RWPE2 (cell line): ENCODE results near the gene DSCAML1.

ENCODE experiments used
- ATAC-seq: fragments of 200-7000 bp; cut with Tn5 transposase; 3 replicates; pipeline ENCODE4 v1.9.1; 2021; ENCODE audit warnings: low read depth
- DNase-seq: peaks from one replicate; pipeline ENCODE4 v3.0.0-alpha.2; 2020; ENCODE audit warnings: low spot score
- H3K27ac ChIP-seq: fragments of 450-650 bp; 2 replicates; pipeline ENCODE4 v1.5.1; 2017; ENCODE audit warnings: mild to moderate bottlenecking; ENCODE audit not compliant: poor library complexity, severe bottlenecking
- H3K27me3 ChIP-seq: fragments of 250-450 bp; sonication (Bioruptor Pico); 2 replicates; pipeline ENCODE4 v1.5.1; 2021; ENCODE audit warnings: mild to moderate bottlenecking, moderate library complexity; ENCODE audit not compliant: insufficient read depth, poor library complexity, severe bottlenecking
- H3K36me3 ChIP-seq: fragments of 250-450 bp; sonication (Bioruptor Pico); 2 replicates; pipeline ENCODE4 v1.5.1; 2020; ENCODE audit warnings: low read depth, mild to moderate bottlenecking, moderate library complexity
- H3K4me1 ChIP-seq: fragments of 250-450 bp; sonication (Bioruptor Pico); 2 replicates; pipeline ENCODE4 v1.5.1; 2021; ENCODE audit warnings: mild to moderate bottlenecking, moderate library complexity; ENCODE audit not compliant: insufficient read depth, poor library complexity, severe bottlenecking
- H3K4me3 ChIP-seq: fragments of 250-450 bp; sonication (Bioruptor Pico); 2 replicates; pipeline ENCODE4 v1.5.1; 2021; ENCODE audit warnings: mild to moderate bottlenecking, moderate library complexity; ENCODE audit not compliant: severe bottlenecking
- H3K9me3 ChIP-seq: fragments of 250-450 bp; sonication (Bioruptor Pico); 2 replicates; pipeline ENCODE4 v1.5.1; 2021; ENCODE audit warnings: mild to moderate bottlenecking, moderate library complexity; ENCODE audit not compliant: severe bottlenecking
- CTCF ChIP-seq: fragments of 450-650 bp; IDR thresholded peaks from one replicate; pipeline ENCODE4 v1.5.1; 2017; ENCODE audit warnings: mild to moderate bottlenecking, moderate library complexity; ENCODE audit not compliant: poor library complexity, severe bottlenecking

The DSCAML1 gene

GRCh38 chr11:117632306-117632705 lies 164.7 kb downstream of the DSCAML1 start:
- Histone ChIP-seq H3K9me3 (no peaks in the 10 kb centered on the region), H3K4me1 (no peaks in the 10 kb centered on the region), H3K27ac (no peak overlapping the region), H3K36me3 (no peaks in the 10 kb centered on the region), H3K4me3 (no peak overlapping the region), H3K27me3 (no peaks in the 10 kb centered on the region)
- ATAC-seq (no peak), DNase-seq (no peak)
- no peak for TF ChIP-seq CTCF

- peaks cover 4% of the 10 kb centered on the region for H3K27me3 ChIP-seq
- no peaks in the 10 kb centered on the region for H3K9me3 ChIP-seq
- H3K36me3 ChIP-seq = no peaks in the 10 kb centered on the region
- no peak overlapping the region for H3K27ac ChIP-seq
- no peak for DNase-seq
- H3K4me3 ChIP-seq = no peak overlapping the region
- no peak for ATAC-seq
- H3K4me1 ChIP-seq = no peaks in the 10 kb centered on the region
- TF ChIP-seq CTCF = no peak
Measured at GRCh38 chr11:117631336-117632140, 165.5 kb downstream of the DSCAML1 start.

GRCh38 chr11:117629891-117630538 lies 167.0 kb downstream of the DSCAML1 start:
- peaks cover 4% of the 10 kb centered on the region for H3K27me3 ChIP-seq
- ATAC-seq (no peak), DNase-seq (no peak)
- no peaks in the 10 kb centered on the region for H3K4me1 ChIP-seq
- no peaks in the 10 kb centered on the region for H3K36me3 ChIP-seq
- no peak overlapping the region for H3K27ac ChIP-seq
- TF ChIP-seq CTCF = no peak
- H3K4me3 ChIP-seq = no peak overlapping the region
- H3K9me3 ChIP-seq = no peaks in the 10 kb centered on the region

- DNase-seq (no peak), ATAC-seq (no peak)
- peaks cover 4% of the 10 kb centered on the region for H3K27me3 ChIP-seq
- H3K4me3 ChIP-seq = no peak overlapping the region
- H3K4me1 ChIP-seq = no peaks in the 10 kb centered on the region
- TF ChIP-seq CTCF = no peak
- no peak overlapping the region for H3K27ac ChIP-seq
- no peaks in the 10 kb centered on the region for H3K36me3 ChIP-seq
- H3K9me3 ChIP-seq = no peaks in the 10 kb centered on the region
Measured at GRCh38 chr11:117629146-117629545, 167.9 kb downstream of the DSCAML1 start.

GRCh38 chr11:117627259-117627658 lies 169.8 kb downstream of the DSCAML1 start:
- peaks cover 4% of the 10 kb centered on the region for H3K27me3 ChIP-seq
- no peak for TF ChIP-seq CTCF
- no peak overlapping the region for H3K27ac ChIP-seq
- no peaks in the 10 kb centered on the region for H3K36me3 ChIP-seq
- no peaks in the 10 kb centered on the region for H3K9me3 ChIP-seq
- H3K4me1 ChIP-seq = no peaks in the 10 kb centered on the region
- DNase-seq = no peak
- ATAC-seq = no peak
- H3K4me3 ChIP-seq = no peak overlapping the region
